ENCODE data around the gene STK39.

DNA sequence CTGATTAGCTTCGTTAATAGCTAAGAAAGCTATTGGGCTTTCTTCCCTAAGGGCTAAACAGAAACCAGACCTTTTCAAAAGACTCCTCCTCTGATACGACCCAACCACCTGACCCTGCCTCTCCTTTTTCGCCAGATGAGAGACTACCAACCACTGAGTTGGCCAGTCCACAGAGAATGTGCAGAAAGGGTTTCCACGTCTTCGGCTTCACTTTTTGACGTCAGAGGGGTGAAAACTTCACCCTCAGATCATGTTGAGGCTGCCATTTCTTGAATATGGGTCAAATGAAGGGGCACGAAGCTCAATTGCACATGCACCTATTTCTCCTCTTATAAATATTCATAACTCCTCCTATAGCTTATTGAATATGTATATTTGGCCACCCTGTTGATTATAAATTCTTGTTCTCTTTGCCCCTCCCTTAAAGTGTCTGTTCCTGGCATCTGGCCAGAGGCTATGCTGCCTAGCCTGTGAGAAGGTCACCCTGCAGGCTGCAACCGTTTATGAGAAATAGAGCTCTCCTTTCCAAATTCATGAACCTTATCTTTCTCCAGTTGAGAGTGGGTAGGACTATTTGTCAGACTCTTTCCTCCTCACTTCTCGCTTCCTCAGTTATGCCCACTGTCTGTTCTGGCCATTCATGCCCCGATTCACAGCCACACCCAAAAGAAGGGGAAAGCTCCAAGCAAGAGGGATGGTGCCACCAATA lies 301.6 kb downstream of the STK39 start:
- TF ChIP-seq, protein P1, sequence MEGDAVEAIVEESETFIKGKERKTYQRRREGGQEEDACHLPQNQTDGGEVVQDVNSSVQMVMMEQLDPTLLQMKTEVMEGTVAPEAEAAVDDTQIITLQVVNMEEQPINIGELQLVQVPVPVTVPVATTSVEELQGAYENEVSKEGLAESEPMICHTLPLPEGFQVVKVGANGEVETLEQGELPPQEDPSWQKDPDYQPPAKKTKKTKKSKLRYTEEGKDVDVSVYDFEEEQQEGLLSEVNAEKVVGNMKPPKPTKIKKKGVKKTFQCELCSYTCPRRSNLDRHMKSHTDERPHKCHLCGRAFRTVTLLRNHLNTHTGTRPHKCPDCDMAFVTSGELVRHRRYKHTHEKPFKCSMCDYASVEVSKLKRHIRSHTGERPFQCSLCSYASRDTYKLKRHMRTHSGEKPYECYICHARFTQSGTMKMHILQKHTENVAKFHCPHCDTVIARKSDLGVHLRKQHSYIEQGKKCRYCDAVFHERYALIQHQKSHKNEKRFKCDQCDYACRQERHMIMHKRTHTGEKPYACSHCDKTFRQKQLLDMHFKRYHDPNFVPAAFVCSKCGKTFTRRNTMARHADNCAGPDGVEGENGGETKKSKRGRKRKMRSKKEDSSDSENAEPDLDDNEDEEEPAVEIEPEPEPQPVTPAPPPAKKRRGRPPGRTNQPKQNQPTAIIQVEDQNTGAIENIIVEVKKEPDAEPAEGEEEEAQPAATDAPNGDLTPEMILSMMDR (IDR thresholded peaks at IDR 0.05) = no peak
- no peak for TF ChIP-seq EZH2 (IDR thresholded peaks at IDR 0.05; ENCODE audit: borderline replicate concordance, insufficient read depth, low read depth, low read length, poor library complexity, severe bottlenecking)

Data from B cell (primary cell).